ENCODE results near the gene PPARG. TPM values are rescaled to one million over a fixed set of nuclear protein-coding genes. Genes with fewer than 3 reads are reported as not detected.

PPARG gene
- total and polyA plus RNA-seq, 2 of the 13 experiments (the other 11 are each of a cell fraction or from before 2014, with no cell fraction given), result 13.9 to 58.3 TPM

DNA sequence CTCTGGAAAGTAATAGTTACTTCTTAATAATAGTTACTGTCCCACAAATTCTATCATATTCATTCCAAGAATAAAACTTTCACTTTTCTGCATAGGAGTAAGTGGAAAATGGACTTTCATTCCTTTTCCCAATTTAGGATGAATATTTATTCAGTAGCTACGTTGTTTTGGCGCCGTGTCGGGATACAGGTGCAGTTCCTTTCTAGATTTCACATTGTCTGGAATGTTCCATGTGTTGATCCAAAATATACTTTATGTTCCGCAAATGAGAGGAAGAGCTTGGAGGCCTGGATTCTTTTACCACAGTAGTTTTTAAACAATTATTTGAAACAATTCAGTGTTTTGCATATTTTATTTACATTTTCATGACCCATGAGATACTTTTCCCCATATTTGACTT, 22.8 kb upstream of the PPARG start (continued):
- TF ChIP-seq, protein P1, sequence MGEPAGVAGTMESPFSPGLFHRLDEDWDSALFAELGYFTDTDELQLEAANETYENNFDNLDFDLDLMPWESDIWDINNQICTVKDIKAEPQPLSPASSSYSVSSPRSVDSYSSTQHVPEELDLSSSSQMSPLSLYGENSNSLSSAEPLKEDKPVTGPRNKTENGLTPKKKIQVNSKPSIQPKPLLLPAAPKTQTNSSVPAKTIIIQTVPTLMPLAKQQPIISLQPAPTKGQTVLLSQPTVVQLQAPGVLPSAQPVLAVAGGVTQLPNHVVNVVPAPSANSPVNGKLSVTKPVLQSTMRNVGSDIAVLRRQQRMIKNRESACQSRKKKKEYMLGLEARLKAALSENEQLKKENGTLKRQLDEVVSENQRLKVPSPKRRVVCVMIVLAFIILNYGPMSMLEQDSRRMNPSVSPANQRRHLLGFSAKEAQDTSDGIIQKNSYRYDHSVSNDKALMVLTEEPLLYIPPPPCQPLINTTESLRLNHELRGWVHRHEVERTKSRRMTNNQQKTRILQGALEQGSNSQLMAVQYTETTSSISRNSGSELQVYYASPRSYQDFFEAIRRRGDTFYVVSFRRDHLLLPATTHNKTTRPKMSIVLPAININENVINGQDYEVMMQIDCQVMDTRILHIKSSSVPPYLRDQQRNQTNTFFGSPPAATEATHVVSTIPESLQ (CRISPR knock-in tag; conservative IDR thresholded peaks at IDR 0.05), result no peak
- no peak for TF ChIP-seq ATAD3A (CRISPR knock-in tag; IDR thresholded peaks at IDR 0.05)
- no peak for TF ChIP-seq FOSL2 (CRISPR knock-in tag; IDR thresholded peaks at IDR 0.05)
- TF ChIP-seq ZNF329 (CRISPR knock-in tag; IDR thresholded peaks at IDR 0.05; ENCODE audit: low read depth), result no peak

DNA sequence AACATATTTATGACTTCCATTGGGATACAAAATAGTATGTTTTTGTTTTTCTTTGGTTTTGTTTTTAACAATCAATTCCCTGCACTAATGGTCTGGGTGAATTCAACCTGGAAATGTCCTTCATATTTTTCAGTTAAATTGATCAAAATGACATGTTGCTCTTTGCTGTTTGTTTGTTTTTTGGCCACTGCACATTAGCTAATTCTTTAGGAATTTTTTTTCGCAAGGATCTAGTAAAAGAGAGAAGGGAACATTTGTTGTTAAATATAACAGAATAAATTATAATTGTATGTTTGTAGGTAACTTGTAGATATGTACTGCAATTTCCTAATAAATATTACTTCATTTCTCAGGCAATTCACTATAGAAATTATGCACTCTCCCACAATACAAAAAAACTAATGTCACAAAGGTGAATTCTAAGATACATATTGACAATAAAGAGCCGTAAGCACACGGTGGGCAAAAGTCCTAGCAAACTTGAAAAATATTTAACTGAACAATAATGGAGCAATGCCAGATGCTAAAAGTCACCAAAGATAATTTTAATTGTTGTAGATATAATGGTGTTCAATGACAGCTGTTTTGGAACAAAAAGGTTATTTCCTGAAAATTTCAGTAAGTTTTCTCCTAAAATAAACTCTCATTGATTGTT, 21.4 kb upstream of the PPARG start:
- POLR2A ChIA-PET, result no interaction called here
- Histone ChIP-seq H3K4me1 (ENCODE audit: insufficient read depth, low read length) (peaks cover 10% of the 10 kb centered on the region), H3K27ac (ENCODE audit: extremely low read length, insufficient read depth, low read length) (no peak overlapping the region), H4K20me1 (ENCODE audit: insufficient read depth, low read length) (no peaks in the 10 kb centered on the region), H3K36me3 (replicated peaks in 1 of 2; ENCODE audit: control insufficient read depth in 1 of 2, insufficient read depth in 2 of 2, low read length in 2 of 2) (no peaks in the 10 kb centered on the region), H3K9me3 (ENCODE audit: low read length) (no peaks in the 10 kb centered on the region), H2AFZ (ENCODE audit: low read length) (no peak overlapping the region), H3K27me3 (ENCODE audit: control insufficient read depth in 1 of 2, insufficient read depth in 2 of 2, low read length in 2 of 2) (peaks cover 0 to 6% of the 10 kb centered on the region in 2 experiments; a peak in 1 of 5 replicates), H3K79me2 (ENCODE audit: insufficient read depth, low read length) (no peaks in the 10 kb centered on the region), H3K4me2 (ENCODE audit: low read depth, low read length) (no peak overlapping the region), H3K9ac (ENCODE audit: insufficient read depth, low read depth, low read length) (no peak overlapping the region), H3K4me3 (replicated peaks in 1 of 3; ENCODE audit: insufficient read depth in 1 of 3, low read depth in 2 of 3, low read length in 3 of 3) (no peak overlapping the region)
- 4% methylated on average over 3 of the region's 3 CpGs for WGBS (ENCODE audit: low lambda C conversion rate)
- BruUV-seq (replicated peaks), result no TSS peak
- TF ChIP-seq HNF4A (CRISPR knock-in tag; IDR thresholded peaks at IDR 0.05) (no peak), SMARCE1 (IDR thresholded peaks at IDR 0.05; ENCODE audit: borderline replicate concordance) (no peak), CHD2 (IDR thresholded peaks at IDR 0.05; ENCODE audit: low read depth, low read length) (no peak), ZNF446 (CRISPR knock-in tag; IDR thresholded peaks at IDR 0.05) (no peak), PBX2 (CRISPR knock-in tag; IDR thresholded peaks at IDR 0.05) (no peak), STAG1 (CRISPR knock-in tag; IDR thresholded peaks at IDR 0.05) (no peak), PRMT3 (CRISPR knock-in tag; IDR thresholded peaks at IDR 0.05; ENCODE audit: borderline replicate concordance, low read depth) (no peak), HOXA7 (CRISPR knock-in tag; IDR thresholded peaks at IDR 0.05) (no peak)
- TF ChIP-seq, protein P2, sequence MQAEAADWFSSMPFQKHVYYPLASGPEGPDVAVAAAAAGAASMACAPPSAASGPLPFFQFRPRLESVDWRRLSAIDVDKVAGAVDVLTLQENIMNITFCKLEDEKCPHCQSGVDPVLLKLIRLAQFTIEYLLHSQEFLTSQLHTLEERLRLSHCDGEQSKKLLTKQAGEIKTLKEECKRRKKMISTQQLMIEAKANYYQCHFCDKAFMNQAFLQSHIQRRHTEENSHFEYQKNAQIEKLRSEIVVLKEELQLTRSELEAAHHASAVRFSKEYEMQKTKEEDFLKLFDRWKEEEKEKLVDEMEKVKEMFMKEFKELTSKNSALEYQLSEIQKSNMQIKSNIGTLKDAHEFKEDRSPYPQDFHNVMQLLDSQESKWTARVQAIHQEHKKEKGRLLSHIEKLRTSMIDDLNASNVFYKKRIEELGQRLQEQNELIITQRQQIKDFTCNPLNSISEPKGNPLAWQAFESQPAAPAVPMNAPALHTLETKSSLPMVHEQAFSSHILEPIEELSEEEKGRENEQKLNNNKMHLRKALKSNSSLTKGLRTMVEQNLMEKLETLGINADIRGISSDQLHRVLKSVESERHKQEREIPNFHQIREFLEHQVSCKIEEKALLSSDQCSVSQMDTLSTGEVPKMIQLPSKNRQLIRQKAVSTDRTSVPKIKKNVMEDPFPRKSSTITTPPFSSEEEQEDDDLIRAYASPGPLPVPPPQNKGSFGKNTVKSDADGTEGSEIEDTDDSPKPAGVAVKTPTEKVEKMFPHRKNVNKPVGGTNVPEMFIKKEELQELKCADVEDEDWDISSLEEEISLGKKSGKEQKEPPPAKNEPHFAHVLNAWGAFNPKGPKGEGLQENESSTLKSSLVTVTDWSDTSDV (CRISPR knock-in tag; IDR thresholded peaks at IDR 0.05), result no peak
- ATAC-seq (no peak), FAIRE-seq (no peak), DNase-seq (ENCODE audit: low spot score) (no peak)
- in situ Hi-C loops (cut with HindIII; ENCODE audit: extremely low pct_ligation_motif_present, low pct_unique_long_range_greater_than_20kb) (no loop called here), intact Hi-C loops (cut with micrococcal nuclease; ENCODE audit: unreplicated experiment) (no loop called here)
- CTCF ChIA-PET (ENCODE audit: low intra/inter-chr PET ratio, low total read pairs), result no interaction called here

Measured in HepG2 (cell line).